C1 segment of cervical spinal cord (tissue), 14 donors: Measurements from ENCODE around the gene NSFL1C.
"Not testable (repeated sequence)": the region's sequence is repeated elsewhere in the genome, so short reads cannot be mapped to it uniquely, and the experiment has no call there.

ENCODE experiments used
- DNase-seq, 14 donors: peaks; one replicate each; lab custom pipeline; 2025; lab: John Stamatoyannopoulos, UW

Gene NSFL1C

DNA sequence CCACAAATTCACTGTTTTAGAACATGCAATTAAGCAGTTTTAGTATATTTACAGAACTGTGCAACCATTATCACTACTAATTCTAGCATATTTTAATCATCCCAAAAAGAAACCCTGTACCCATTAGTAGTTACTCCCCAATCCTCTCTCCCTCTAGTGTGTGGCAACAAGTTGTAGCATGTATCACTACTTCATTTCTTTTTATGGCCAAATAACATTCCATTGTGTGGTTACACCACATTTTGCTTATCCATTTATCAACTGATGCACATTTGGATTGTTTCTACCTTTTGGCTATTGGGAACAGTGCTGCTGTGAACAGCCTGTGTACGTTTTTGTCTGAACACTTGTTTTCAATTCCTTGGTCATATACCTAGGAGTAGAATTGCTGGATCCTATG lies 42.3 kb downstream of the NSFL1C start:
- DNase-seq: no peak

DNA sequence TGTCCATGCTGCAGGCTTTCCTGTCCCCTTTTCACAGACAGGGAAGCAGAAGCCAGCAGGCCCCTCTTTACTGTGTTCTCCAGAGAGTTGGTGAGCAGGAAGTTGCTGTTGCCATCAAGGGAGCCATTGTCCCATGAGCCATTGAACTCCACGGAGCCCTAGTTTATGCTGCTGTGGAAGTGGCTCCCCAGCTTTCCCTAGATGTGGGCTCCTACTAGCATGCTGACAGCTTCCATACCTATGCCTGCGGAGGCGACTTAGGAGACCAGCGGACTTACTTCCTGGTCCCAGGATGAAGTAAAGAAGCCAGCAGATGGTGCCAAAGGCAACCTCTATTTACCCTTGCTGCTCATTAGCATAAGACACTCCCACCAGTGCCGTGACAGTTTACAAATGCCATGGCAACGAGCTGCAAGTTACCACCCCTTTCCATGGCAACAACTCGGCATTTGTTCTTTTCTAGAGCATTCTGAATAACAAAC lies 43.0 kb downstream of the NSFL1C start:
- DNase-seq: peak in 2 of 14 donors; percentile 2 to 14

DNA sequence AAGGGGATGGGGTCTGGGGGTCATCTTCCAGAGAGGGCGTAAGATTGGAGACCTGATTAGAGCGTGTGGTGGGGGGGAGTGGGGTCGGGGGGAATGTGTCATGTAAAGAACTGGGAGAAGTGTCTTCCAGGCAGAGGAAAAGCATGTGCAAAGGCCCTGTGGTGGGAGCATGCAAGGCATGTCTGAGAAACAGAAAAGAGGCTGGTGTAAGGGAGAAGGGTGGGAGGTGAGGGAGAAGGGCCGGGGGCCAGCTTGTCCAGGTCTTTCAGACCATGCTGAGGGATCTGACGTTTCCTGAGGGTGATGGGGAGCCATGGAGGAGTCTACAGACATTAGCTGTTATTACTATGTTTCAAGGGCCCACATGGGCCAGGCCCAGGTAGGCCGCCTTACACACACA lies 43.4 kb downstream of the NSFL1C start:
- no peak for DNase-seq

DNA sequence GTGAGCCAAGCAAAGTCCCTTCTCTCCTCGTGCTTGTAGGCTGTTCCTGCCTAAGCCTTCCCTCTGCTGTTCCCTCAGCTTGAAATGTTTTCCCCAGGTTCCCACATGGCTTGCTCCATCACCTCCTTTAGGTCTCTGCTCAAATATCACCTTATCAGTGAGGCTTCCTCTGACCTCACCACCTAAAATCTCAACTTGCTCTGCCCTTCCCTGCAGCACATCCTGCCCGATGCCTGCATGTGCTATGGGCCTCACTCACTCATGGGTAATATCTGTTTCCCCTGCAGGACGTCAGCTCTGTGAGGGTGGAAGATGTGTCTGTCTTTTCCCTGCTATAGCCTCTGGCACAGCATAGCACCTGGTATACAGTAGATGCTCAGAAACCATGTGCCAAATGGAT lies 43.9 kb downstream of the NSFL1C start:
- no peak for DNase-seq

DNA sequence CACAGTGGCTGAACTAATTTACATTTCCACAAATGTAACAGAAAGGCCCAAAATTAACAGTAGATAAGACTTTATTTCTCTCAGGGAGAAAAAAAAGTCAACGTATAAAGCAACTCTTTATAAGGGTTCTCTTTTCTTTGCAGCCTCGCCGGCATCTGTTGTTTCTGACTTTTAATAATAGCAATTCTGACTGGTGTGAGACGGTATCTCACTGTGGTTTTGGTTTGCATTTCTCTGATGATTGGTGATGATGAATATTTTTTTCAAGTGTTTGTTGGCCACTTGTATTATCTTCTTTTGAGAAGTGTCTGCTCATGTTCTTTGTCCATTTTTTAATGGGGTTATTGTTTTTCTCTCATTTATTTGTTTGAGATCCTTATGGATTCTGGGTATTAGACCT lies 46.6 kb downstream of the NSFL1C start:
- no peak for DNase-seq

DNA sequence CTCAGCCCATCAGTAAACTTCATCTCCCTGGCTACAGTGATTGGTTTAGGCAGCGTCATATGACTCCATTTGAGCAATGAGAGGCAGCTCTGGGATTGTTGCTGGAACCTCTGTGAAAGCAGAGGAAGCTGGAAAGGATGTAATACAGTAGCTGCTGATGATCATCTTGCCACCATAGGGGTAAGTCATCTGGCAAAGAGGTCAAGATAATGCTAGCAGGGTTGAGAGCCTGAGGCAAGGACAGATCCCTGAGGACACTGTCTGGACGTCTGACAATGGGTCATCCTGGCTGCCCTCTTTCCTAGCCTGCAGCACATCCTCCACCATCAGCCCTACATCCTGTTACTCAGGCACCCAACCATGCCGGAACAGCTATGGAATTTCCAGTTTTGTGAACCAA lies 48.3 kb downstream of the NSFL1C start:
- no peak for DNase-seq

DNA sequence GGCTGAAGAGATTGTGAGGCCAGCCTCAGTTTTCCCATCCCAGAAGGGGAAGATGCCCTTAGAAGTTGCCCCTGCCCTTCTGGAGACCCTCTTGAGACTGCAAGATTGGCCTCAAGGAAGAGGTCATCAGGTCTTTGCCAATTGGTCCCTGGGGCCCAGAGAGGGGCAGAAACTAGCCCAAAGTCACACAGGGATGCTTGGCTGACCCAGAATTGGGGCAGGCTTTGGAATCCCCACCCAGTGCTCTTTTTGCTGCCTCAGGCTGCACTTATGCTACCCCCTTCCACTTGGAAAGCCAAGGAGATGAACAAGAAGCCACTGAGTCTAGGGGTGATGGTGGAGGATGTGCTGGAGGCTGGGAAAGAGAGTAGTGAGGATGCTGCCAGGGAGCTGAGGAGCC lies 48.9 kb downstream of the NSFL1C start:
- no peak for DNase-seq

DNA sequence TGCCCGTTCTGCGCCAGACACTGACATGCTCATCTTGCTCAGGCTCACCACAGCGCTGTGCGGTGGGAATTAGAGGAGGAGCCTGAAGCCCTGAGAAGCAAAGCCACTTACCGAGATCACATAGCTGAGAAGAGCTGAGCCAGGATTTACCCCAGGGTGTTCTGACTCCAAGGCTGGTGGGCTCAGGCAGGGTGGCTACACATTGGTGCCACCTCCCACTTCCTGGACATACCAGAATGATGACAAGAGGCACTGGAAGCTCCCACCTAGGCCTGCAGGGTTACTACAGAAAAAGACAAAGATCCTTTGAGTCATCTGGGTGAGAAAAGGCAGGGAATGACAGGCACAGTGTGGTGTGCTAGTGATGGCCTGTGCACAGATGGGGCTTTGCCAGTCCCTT lies 49.4 kb downstream of the NSFL1C start:
- DNase-seq: no peak

DNA sequence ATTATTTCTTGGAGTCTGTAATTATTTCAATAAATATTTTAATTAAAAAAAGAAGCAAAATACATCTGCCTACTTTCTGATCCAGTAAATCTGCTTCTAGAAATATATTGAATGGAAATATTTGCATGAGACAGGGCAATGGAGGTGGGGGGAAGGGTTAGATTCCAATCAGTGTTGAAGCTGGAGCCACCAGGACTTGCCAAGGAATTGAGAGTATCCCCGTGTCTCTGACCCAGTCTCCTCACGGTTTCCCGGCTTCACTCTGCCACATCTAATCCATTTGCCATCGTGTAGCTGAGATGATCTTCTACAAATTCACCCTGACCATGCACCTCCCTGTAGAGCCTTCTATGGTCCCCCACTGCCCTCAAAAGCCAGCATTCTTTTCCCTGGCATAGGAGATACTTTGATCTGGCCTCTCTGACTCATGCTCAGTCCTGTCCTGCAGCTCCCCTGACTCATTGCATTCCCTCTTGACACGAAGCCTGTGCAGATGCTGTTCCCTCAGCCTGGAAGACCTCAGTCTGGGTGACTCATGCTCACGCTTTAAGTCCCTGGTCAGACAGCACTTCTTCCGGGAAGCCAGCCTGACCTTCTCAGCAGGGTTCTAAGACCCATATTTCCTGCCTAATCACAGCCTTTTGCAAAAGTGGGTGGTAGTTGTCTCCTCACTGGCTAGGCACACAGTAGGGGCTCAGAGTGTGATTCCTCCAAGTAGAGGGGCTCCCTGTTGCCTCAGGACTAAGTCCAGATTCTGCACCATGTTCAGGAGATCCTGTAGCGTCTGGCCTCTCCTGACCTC lies 50.8 kb downstream of the NSFL1C start:
- no peak for DNase-seq

DNA sequence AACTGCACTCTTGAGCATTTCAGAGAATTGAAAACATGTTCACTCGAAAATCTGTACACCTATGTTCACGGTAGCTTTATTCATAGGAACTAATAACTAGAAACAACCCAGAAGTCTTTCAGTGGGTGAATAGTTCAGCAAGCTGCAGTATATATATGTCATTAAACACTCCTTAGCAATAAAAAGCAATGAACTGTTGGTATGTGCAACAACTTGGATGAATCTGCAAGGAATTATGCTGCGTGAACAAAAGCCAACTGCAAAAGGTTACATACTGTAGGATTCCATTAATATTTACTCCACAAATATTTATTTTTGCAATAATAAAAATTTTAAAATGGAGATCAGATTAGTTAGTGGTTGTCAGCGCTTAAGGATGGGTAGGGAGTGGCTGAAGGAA lies 51.7 kb downstream of the NSFL1C start:
- DNase-seq: no peak

DNA sequence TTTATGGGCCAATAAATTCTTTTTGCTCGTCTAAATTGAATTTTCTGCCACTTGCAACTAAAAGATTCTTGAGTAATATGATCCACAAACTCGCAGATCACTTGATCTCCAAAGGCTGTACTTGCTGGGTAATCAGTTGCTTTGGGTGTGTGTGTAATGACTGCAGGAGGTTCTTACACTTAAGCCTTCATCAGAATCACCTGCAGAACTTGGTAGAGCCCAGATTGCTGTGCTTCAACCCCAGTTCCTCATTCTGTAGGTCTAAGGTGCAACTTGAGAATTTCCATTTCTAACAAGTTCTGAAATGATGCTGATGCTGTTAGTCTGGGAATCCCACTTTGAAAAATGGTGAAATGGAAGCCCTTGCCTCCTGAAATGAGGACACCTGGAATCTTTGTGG lies 60.8 kb downstream of the NSFL1C start:
- DNase-seq: no peak

DNA sequence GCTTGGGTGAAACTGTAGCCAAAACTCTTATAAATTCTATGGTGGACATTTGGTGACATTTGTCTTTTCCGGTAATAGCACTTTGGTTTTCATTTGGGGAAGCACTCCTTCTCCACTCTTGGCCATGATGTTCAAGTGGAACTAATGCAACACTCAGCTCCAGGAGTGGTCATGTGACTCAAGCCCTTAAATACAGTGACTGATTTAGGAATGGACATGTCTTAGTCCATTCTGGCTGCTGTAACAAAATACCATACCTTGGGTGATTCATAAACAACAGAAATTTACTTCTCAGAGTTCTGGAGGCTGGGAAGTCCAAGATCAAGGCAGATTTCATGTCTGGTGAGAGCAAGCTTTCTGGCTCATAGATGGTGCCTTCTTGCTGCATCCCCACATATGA lies 63.0 kb downstream of the NSFL1C start:
- DNase-seq: no peak

DNA sequence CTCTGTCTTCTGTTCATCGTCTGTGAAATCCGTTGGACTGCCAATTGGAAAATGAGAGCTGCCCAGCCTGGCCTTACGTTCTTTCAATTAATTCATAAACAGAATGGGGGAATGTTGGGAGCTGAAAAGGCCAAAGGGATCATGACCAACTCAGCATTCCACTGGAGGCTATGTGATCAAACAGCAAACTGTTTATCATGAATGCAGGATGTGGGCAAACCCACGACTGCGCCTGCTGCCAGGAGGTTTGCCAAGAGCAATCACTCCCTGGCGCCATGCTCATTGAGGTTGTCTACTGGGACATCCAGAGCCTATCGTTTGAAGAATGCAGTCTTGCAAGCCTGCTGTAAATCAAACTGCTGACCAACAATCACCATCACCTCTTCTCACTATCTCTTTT lies 64.5 kb downstream of the NSFL1C start:
- DNase-seq: no peak

DNA sequence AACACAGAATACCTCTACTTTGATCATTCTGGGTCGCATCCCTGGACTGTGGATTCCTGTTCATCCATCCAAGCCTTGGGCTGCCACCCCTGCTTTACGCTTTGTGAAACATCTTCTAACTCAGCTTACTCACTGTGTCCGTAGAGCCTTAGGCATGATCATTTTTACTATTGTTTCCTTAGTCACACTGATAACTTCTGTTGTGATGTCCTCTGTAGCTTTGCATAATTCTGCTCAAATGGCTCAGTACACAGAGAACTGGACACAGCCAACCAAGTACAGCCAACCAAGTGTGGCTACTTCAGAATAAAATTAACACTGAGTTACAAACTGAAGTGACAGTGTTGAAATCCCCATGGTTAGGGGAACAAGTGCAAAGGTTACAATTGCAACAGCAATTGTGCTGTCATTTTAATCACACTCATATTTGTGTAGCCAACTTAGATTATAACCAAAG lies 65.2 kb downstream of the NSFL1C start:
- no peak for DNase-seq

DNA sequence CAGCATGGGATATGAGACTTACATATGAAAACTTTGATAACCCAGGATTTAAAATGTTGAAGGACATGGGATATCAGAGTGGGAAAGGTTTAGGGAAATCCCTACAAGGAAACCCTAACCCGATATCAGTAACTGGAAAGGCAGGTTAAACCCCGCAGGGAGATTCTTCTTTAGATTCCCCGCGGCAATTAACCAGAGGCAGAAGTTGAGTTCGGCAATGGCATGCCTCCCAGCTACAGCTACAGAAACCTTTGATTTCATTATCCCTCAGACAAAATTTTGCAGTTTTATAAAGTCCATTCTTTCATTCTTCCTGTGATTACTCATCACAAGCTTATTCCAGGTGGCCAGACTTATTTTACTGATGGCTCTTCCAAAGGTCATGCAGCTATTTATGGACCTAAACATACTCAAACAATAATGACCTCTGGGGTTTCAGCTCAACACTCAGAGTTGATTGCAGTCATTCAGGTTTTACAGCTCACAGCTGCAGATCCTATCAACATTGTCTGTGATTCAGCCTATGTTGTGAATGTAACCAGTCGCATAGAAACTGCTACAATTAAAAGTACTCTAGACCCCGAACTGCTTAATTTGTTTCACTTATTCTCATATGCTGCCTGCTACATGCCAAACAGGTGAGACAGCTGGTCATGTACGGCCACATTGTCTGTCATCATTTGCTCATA lies 66.8 kb downstream of the NSFL1C start:
- DNase-seq: not testable (repeated sequence)

DNA sequence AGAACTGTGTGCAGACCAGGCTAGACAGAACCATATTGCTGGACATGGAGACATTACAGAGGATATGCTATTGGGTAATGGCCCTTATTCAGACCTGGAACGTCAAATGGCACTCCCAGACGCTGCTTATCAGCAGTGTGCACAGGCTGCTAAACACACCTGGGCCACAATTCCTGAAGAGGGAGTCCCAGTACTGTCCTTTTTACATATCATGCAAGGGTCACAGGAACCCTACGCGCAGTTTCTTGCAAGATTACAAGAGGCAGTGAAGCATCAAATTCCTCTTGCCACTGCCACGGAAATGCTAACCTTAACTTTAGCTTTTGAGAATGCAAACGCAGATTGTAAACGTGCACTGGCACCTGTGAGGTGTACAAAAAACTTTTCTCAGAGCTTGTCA lies 68.5 kb downstream of the NSFL1C start:
- DNase-seq: not testable (repeated sequence)

DNA sequence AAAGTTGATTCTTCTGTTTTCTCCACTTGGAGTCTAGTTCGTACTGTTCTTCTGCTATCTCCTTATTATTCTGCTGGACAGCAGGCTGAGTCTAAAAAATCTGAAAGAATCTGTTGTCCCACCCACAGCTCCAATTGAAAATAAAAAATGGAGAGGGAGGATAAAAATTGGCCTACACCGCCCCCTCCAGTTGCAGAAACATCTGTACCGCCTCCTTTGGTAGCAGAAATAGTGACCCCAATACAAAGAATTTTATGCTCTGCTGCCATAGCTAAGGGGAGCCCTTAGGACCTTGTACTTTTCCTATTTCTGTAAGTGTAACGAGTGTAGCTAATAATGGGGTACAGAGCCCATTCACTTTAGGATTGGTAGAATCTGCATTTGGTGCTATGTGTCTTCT lies 68.9 kb downstream of the NSFL1C start:
- DNase-seq: no peak

DNA sequence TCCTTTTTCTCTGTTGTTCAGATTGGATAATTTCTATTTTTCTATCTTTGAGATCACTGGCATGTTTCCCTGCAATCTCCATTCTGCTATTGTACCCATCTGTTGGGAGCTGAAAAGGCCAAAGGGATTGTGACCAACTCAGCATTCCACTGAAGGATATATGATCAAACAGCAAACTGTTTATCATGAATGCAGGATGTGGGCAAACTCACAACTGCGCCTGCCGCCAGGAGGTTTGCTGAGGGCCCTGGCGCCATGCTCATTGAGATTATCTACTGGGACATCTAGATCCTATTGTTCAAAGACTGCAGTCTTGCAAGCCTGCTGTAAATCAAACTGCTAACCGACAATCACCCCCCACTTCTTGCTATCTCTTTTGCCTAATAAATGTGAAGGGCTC lies 69.9 kb downstream of the NSFL1C start:
- DNase-seq: no peak

DNA sequence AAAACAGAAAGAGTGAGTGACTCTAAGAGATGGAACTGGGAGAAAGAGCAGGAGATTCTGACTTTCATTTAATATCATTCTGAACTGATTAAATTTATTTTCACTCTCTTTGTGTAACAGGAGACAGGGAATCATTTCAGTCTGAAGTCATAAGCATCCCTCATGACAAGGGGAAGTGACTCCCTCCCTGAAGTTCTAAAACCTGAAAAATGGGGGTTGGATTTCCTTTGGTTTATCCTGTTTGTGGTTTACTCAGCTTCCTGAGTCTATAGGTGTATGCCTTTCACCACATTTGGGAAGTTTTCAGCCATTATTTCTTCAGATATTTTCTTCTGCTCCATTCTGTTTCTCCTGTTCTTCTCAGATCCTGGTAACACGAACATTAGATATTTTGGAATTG lies 70.4 kb downstream of the NSFL1C start:
- no peak for DNase-seq

DNA sequence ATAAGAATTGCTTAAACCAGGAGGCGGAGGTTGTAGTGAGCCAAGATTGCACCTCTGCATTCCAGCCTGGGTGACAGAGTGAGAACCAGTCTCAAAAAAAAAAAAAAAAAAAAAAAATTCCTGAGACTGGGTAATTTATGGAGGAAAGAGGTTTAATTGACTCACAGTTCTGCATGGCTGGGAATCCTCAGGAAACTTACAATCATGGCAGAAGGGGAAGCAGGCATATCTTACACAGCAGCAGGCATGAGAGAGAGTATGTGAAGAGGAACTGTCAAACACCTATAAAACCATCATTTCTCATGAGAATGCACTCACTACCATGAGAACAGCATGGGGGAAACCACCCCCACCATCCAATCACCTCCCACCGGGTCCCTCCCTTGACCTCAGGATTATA lies 72.0 kb downstream of the NSFL1C start:
- no peak for DNase-seq

DNA sequence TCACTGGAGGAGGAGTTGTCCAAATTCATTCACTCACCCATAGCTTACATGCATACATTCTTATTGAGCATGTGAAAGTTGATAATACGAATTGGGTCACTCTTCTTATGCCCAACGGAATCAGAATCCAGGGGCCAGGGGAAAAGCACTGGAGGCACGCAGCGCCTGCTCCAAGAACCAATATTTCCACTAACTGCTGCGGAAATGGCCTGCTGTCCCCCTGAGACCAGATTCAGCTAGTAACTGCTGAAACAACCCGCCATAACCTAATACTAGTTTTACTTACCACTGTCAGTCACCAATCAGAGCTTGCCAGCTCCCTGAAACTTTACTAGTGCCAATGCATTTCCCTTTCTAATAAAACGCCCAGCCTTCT lies 73.2 kb downstream of the NSFL1C start:
- DNase-seq: no peak

DNA sequence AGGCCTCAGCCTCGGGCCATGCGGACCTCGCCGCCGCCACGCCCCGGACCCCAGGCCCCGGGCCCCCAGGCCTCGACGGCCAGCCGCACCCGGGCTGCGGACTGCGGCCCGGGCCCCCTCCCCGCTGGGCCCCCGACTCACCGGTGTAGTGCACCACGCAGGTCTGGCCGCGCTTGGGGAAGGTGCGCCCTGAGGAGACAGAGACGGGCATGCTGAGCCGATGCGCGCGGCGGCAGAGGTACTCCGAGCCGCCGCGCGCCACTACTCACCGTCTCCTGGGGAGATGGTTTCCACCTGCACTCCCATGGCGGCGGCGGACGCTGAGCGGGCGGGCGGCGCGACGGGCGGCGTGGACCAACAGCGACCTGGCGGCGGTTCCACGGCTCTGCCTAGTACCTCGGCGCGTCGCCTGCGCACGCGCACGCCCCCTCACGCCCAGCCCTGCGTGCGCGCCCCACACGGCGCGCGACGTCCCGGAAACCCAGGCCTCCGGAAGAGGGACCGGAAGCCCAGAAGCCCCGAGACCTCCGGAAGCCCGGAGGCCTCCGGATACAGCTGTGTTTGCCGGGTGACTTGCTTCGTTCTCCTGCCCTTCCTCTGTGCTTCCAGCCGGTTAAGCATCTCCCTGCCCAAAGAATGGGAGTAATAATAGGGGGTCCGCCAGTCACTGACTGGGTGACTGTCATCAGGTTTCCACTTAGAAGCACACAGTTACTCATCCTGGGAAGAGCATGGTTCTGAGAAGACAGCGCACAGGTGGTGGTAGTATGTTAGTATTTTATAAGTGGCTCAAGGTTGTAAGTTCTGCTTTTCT lies 73.7 kb downstream of the NSFL1C start, which contains the start of gene FKBP1A:
FKBP1A (minus strand) TSS at position 362 of the 814 bp plus-strand sequence; CDS start at position 306, 56 bp downstream.
- DNase-seq: peak; percentile 21 to 90 (median 78)
